Fibroblast of skin of right biceps (primary cell): ENCODE data around the gene GRIK1.
A peak's percentile ranks its signal among the peaks of the same experiment; 100 is the strongest.

Experiments
- DNase-seq: peaks from one replicate; pipeline ENCODE4 v3.0.0-alpha.2; 2013

The GRIK1 gene

DNA sequence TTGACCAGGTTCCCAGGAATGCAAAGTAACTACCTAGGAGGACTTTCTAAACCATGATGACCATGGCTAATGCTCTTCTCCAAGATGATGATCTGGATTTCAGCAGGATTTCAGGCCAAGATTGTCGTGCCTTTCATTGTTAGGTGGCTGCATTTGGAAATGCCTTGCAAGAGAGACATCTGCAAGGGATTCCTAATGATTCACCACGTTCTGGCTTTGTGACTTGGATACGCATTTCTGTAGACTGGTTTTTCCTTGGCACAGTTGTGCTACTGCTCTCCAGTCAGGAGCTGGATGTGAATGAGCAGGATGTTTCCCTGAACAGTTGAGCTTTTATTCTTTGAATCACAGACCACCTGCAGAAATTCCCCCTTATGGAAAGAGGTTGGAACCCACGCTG lies 428.7 kb downstream of the GRIK1 start:
- DNase-seq = no peak

DNA sequence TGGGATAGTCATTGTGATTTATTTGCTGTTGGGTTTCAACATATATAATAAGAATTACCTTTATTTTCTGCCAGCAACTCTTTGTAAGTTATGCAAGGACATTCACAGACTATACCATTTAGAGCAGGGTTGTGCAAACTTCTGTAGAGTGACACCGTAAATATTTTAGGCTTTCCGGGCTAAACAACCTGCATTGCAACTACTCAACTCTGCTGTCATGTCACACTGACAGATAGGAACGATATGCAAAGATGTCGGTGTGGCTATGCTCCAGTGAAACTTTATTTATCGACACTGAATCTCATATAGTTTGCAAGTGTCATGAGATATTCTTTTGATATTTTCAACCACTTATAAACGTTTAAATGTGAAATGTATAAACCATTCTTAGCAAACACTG lies 430.7 kb downstream of the GRIK1 start:
- DNase-seq = no peak

DNA sequence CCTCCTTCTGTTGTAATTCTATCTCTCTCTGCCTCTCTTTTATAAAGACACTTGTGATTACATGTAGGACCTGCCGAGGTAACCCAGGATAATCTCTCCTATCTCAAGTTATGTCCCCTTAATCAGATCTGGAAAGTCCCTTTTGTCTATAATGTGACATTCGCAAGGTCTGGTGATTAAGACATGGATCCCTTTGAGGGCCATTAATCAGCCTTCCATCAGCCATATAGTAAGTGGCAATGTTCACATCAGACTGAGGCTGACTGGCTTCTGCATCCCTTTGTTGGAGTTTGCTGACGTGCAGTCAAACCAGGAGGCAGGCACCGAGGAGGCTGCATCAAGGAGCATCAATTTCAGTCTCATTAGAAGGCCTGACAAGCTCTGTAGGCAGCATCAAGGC lies 431.5 kb downstream of the GRIK1 start:
- no peak for DNase-seq

DNA sequence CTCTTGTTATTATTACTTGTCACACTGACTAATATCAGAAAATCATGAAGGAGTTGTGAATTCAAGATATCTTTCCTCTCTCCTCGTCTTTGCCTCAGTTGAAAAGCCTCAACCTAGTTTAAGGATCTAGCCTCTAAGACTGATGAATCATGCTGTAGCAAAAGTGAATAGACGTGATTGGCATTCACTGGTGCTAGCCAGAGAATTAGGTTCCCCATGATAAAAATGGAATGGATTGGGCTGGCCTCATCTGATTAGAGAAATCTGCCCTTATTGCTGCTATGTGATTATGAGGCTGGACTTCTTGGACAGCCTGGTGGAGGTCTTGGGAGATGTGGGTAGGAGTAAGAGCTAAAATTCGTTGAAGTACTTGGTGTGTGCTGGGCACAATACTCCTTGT lies 432.8 kb downstream of the GRIK1 start:
- DNase-seq = no peak

DNA sequence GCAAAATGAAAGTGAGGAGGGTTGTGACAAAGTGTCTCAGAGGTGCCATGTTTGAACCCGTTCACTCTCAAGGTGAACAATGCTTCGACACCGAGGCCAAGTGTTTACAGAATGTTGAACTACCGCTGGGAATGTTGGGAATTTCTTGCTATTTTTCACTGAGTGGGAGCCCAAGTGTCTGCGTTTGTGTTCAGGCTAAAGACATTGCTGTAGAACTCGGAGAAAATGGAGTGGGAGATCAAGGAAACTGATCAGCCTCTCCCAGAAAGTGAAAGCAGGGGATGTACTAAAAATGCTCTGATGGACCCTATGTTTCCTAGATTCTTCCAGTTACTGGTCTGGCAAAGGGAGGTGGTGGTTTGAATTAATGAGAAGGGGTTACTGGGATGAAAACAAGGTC lies 433.6 kb downstream of the GRIK1 start:
- no peak for DNase-seq

DNA sequence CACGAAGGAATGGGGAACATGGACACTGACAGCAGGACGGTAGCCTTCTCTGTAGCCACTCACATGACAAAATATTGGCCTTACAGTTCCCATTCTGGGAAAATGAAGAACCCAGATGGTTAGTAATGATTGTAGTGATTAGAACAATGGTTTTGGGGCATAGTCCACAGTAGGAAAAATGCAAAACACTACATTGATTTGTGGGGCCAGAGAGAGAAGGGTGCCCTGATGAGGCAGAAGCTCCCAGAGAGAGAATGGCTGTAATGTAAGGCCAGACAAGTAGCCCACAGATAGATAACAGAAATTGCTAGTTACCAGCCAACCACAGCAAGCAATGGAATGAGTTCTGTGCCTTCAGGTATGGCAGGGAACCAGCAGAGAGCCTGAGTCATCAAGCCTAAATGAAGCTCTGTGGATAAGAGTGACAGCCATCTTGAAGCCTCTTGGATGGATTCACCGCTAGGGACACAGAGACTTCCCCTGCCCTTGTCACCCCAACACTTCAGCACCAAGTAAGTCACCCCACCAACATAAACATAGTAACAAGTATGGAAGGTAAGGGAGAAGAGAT lies 435.0 kb downstream of the GRIK1 start:
- peak; percentile 68 for DNase-seq

DNA sequence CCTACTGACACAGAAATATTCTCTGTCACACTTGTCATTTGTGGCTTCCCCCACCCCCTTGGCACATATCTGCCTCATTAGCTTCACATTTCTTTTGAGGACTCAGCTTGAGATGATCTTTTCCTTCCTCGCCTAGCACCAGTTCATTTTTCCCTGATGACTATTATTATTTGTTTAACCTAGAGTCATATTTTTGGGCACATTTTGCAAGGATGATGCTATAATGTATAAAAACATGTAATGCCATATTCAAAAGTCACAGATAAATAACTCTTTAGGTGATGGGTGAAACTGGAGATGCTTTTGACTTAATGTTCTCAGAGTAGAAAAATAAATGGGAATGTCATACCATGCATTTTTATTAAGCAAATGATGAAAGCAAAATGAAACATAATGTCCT lies 438.3 kb downstream of the GRIK1 start:
- DNase-seq = peak; percentile 83

DNA sequence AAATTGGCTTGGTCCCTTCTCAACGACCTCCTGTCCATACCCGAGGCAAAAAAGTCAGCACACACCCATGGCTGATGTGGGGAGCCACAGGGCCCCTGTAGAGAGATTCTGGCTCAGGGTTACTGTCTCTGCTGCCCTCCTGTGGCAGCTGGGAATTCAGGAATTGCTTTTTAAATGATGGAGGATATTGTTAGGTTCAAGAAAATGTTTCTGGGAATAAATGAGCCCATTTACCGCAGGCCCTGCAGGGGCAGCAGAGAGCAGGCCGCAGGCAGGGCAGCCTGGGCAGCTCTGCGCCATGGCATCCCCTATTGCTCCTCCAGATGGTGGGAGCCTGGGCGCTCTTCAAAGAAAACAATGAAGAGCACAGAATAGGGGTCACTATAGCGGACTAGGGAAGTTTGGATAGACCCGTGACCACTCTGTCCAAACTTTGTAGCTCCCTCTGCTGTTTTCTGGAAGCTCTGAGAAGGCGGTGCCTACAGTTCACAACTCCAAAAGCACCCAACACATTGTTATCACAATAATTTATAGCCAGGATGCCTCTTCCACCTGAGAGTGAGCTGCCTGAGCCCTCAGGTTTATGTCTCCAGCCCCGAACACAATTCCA lies 440.0 kb downstream of the GRIK1 start:
- DNase-seq = peak; percentile 60

DNA sequence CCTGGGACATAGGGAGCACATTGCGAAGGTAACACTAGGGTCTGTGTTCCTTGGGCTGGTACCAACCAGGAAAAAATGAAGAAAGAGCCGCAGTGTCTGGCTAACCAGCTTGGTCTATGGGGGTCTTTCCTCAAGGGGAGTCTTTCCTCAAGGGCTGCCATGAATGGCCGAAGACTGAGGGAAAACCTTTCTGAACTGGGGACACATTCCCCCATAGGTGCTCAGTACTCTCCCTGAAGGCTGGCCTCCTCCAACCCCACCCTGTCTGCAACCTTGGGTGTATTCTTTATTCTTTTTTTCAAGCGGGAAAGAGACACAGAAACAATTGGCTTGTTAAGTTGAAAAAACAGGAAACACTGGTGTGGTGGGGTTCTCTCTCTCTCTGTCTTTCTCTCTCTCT lies 440.6 kb downstream of the GRIK1 start:
- no peak for DNase-seq

DNA sequence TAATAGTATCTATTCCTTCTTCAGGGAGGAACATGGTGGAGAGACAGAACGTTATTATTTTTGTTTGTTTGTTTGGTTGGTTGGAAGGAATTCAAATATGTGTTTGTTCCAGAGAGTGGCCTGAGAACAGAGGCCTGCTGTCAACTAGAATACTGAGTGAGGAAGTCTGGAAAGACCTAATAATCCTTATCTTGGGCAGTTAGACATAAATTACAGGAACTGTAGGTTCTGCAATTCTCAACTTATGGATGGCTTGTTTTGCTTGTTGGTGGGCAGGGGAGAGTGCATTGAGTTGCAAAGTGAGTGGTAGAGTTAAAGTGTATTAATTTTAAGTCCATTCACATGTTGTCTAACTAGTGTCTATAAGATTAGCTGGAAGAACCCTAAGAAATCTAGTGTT lies 443.5 kb downstream of the GRIK1 start:
- no peak for DNase-seq

DNA sequence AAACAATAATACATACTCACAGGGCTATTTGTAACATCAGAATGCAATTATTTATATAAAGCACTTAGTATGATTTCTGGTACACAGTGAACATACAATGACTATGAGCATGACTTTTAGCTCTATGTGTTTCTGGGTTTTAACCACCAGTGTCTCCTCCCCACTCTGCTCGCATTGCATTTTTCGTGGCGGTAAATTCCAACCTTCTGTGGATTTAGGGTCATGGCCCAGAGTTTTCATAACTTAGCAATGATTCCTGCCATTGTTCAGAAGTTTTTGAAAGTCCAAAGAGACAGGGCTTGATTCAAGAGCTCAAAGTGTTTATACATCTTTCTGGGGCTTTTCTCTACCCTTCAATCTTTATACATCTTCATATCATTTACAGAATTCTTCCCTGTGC lies 449.8 kb downstream of the GRIK1 start:
- DNase-seq = peak; percentile 61

DNA sequence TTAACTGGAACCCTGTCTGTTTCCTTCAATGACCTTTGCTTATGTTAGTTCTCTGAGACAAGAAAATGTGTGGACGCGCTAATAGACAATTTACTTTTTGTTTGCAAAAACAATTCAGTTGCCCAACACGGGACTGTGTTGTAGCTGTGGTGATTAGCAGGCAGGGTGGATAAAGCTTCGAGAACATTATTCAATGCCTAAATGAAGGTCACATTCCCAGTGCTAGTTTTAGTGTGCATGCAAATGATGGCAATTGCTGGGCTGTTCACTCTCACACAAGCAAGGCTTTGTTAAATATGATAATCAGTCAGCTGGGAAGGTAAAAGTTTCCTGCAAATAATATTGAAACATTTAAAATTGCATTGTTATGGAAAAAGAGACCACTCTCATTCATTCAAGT lies 452.6 kb downstream of the GRIK1 start:
- DNase-seq = no peak
